SIG-M5 treated with dmso at 0.1 percent for 504 hours (cell line): Measurements from ENCODE around the gene ORMDL3.
"Not testable (repeated sequence)": the region's sequence is repeated elsewhere in the genome, so short reads cannot be mapped to it uniquely, and the experiment has no call there.

ENCODE experiments used
- DNase-seq: peaks from one replicate; lab custom pipeline; 2025; ENCODE audit not compliant: unreplicated experiment; lab: John Stamatoyannopoulos, UW

ORMDL3 gene

DNA sequence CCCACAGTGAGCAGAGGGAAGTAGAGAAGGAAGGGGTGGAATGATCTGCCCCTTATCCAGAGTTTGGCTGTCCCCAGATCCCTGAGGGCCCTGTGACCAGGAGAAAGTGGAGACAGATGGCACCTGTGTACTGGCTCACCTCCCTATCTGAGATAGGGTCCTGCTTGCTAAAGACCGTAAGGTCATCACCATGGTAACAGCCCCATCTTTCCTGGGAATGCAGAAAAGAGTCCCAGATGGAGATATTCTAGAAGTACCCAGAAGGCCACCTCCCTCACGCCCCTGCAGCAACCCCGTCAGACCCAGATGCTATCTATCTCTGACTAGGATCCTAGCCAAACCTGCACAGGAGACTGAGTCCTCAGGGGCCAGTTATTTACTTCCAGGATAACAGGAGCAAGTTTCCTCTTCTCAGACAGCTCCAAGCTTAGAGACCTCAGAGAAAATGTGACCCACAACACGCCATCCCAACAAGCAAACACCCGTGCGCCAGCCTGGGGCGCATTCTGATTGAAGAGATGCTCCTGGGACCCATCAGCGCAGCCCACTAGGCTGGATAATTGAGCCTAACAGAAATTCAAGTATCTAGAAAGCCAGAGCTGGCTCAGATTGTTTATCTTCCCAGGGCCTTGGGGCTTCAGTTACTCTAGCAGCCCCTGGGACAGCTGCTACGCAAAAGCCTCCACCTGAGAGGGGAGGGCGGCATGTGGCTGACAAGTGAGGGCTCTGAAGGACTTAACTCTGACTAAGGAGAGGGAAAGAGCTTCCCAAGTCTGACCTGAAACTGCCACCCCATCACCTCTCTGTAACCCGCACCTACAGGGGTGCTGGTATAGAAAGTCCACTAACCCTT, 1.9 kb downstream of the ORMDL3 start:
- no peak for DNase-seq

DNA sequence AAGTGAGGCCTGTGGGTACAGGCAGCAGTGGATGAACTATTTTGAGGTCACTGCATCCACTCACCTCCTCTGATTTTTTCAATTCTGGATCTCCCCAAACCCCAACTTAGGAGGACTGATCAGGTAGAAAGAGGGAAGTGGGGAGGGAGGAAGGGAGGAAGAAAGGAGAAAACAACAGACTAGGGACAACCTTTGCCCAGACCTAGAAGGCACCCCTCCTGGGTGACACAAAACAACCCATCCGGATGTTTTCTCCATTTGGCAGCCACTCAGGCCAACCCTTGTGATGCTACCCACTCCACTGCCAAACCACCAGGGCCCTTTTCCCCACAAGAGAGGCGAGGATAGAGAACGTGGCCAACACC, 2.7 kb downstream of the ORMDL3 start:
- no peak for DNase-seq

DNA sequence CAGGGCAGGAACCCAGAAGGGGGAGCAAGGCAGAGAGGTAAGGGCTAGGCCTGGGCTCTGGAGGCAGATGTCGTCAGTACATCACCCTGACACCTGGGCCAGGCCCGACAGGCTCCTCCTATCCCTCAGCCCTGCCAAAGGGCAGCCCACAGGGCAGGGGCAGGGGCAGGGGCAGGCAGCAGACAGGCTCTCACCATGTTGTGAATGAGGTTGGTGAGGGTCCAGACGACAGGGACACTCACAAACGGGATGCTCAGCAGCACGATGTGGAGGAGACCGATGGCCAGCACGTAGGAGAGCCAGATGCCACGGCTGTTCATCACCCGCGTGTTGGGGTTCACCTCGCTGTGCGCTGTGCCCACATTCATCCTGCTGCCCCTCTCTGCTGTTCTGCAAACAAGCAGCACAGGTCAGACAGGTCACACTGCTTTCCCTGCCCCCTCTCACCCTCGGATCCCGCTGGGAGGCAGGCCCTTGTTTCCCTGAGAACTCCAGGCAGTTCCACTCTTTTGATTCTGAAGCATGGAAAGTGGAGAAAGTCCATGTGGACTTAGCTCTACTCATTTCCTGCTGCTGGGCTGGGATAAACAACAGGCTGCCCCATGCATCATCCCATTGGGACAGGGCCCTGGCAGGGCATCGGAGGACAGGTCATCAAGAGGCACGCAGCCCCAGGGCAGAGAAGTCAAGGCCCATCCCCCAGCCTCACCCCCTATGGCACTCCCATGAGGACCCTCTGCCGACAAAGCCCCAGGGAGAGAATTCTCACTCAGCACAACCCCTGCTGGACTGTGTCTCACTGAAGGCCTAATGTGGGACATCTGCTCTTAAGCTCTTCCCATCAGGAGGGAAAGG, 3.3 kb downstream of the ORMDL3 start:
- no peak for DNase-seq

DNA sequence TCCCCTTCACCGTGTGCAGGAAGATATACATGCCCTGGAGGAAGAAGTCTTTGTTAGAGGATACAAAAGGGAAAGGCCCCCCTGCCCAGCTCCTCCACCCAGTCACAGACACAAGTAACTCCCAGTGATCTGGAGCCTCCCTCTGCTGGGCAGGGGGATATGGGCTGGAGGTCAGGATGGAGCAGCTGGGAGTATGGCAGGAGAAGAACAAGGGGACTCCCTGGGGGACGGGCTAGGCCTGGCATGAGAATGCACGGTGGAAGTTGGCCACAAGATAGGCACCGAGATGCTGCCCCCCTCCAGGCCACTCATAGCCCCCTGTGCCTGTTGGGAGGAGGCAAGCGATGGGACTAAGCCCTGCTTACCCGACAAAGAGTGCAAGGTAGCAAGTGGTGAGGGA, 4.2 kb downstream of the ORMDL3 start:
- DNase-seq = no peak

DNA sequence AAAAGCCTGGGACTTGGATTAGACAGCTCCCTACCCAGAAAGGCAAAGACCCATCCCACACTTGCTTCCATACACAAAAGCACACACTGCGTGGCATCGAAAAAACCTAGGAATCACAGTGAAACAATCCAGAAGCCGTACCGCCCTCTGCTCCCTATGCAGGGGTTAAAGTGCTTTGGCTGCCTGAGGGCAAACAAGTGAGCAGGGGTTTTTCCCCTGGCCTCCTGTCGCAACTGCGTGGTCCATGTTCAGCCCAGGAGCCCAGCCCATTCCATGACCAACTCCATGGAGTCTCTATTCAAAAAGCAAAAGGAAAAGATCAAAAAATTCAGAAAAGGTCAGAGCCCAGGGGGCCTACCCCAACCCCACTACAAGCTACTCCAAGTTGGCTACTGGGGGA, 5.4 kb downstream of the ORMDL3 start:
- no peak for DNase-seq

DNA sequence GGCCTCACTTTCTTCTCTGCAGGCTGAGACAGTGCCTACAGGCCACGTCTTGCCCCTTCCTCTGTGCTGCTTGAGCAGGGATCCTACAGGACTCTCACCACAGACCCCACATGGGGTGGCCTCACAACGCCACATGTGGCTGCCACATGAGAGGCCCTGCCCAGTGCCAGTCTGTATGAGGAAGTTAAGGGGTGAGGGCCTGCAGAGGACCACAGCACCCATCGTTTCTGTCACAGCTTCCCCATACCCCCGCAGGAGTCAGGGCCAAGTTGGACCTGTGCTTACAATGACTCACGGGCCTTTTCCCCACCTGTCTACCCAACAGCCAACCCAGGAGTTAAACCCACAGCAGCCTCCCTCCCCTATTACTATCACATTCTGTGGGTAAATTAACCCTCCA, 6.1 kb downstream of the ORMDL3 start:
- DNase-seq = no peak

DNA sequence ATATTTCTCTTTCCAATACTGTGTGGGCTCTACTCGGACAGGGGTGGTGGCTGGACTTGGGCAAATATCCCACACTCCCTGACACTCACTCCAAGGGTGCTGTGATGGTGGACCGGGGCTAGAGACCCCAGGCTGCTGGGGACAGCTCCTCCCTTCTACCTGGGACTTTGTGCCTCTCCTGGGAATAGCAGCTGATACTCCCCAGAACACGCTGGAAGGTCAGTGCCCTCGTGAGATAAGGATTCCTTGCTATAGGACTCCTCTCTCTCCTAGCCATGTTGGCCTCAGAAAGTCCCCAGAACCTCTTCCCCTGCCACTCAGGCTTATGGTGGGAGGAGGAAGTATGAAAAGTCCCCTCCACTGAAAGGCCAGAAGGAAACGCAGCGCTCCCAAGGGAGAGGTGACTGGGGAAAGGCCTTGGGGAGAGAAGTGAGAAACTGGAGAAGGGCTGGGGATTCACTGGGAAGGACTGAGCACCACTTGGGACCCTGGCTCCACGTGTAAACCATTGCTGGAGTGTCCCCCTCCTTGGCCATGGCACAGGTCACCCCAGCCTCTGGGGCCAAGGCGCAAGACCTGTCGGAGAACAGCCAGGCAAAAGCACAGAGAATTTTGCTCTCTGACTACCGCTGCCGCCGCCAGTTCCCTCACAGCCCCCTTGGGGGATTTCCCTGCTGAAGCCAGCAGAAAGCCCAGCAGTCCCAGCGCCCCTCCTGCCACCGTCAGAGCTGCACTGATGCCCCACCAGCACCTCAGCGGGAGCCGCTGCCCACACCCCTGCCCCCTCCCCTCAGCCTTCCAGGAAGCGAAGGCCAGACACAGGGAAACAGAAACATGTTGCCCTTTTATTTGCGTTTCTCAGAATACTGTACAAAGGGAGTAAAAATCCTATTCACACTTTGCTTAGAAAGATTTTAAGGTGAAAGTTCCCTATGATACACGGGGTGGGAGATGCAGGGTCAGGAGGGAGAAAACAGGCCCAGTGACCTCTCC, 6.9 kb downstream of the ORMDL3 start:
- DNase-seq = no peak

DNA sequence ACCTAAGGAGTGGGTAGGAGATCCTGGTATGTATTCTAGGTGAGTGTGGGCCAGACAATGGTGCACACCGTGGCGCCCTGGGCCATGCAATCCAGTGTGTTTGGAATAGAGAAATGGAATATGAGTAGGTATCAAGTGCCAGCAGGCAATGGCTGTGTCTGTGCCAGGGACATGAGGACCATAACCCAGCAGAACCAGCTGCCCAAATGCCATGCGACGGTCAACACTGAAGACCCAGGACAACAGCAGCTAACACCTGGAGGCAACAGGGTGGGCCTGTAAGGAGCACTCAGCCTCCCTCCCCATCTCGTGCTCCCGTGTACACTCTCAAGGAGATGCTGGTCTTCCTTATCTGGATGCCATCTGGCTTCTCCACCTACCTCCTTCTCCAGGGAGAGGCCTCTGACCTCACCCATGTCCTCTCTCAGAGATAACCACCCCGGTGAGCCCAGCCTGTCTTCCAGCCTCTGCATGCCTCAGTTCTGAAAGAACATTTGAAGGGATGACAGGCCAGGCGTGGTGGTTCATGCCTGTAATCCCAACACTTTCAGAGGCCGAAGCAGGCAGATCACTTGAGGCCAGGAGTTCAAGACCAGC, 8.2 kb downstream of the ORMDL3 start:
- no peak for DNase-seq

DNA sequence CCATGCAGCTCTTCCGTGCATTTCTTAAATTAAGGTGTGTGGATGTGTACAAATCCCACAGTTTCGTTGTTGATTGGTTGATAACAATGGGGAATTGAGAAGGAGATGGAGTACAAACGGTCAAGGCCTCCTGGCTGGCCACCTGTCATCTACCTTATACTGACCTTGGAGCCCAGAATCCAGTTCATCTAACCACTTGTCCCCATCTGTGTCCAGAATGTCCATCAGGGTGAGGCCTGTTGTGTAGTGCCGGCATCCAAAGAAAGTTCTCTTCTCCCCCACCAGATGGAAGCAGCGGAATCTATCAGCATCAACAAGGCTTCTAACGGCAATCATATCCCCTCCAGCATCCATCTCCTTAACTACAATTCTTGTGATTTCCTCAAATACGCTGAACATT, 10.5 kb downstream of the ORMDL3 start:
- DNase-seq = no peak

DNA sequence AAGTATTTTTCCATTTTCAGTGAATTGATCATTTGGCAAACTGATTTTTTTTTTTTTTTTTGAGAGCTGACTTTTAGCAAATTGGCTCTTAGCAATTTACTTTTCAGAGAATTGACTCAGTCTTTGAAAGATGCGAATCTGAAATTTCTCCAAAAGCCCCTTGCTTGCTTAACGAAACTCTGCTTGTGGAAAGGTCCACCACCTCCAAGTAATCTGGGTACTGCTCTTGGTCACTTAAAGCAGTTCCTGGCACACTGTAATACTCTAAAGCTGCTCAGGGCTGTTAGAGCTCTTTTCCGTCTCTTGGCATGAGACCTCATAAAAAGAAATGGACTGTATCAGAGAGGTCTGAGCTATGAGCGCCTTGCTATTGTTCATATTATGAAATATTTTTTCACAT, 11.8 kb downstream of the ORMDL3 start:
- DNase-seq = no peak

DNA sequence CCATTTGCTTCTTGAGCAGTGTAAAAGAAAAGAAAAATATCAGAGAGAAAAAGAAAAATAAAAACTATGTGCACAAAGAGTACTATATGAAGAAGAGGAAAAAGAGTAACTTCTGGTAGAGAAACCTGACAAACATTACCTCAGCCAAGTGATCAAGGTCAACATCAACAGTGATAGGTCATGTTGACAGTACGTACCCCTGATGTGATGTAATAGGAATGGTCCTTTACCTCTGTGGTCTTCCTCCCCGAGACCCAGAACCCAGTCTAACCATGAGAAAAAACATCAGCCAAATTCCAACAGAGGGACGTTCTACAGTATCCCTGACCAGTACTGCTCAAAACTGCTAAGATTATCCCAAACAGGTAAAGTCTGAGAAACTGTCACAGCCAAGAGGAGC, 13.4 kb downstream of the ORMDL3 start:
- no peak for DNase-seq

DNA sequence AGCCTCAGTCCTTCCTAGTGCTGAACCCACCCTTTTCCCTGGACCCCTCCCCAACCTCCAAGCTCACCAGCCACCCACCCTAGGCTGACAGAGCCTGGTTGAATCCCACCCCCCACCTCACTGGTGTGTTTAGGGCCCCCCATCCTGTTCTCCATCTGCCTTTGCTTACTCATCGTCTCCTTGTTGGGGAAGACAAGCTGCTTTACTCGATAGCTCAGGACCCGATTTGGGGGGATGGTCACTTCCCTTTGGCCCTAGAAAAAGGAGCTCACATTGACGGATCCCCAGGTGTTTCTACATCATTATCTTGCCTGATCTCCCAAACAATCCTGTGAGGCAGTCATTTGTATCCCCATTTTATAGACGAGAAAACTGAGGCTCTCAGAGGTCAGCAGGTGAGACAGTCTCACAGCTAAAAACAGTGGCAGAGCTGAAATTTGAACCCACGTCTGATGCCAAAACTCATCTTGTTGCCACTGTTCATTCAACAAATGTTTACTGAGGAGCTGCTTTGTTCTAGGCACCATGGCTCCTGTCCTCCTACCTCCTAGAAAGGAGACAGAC, 18.5 kb downstream of the ORMDL3 start:
- no peak for DNase-seq

DNA sequence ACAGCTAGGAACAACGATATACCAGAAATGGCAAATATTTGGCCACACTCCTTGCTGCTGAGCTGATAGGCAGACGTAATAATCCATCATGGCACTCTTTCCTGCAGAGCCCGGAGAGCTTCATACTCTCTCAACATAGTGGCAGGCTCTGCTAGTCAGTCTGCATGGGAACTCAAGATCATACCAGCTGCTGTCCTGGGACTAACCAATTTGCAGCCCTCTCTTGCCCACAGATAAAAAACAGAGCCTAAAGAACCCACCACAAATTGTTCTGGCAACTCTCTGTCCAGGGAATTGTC, 22.5 kb downstream of the ORMDL3 start:
- DNase-seq = no peak

DNA sequence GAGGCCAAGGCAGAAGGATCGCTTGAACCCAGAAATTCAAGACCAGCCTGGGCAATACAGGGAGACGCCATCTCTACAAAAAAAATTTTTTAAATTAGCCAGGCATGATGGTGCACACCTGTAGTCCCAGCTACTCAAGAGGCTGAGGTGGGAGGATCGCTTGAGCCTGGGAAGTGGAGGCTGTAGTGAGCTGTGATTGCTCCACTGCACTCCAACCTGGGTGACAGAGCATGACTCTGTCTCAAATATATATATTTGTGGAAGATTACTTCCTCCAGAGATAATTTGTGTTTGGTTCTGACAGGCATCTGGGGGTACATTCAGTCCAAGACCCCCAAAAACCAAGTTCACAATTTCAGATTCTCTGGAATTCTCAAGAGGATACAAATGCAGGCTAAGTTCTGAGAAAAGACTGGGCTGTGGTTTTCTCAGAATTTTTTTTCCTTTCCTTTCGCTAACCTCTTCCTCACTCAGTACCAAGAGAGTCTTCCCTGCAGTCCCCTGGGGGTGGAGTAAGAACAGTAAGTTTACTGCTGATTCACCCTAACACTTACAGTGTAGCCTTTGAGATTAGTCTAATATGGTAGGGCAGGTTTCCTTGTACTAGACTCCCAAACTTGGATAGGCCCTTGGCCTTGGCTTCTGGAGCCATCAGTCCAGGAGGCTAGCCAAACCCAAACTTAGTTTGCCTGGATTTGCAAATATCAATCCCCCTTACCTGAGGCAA, 24.1 kb downstream of the ORMDL3 start:
- no peak for DNase-seq

DNA sequence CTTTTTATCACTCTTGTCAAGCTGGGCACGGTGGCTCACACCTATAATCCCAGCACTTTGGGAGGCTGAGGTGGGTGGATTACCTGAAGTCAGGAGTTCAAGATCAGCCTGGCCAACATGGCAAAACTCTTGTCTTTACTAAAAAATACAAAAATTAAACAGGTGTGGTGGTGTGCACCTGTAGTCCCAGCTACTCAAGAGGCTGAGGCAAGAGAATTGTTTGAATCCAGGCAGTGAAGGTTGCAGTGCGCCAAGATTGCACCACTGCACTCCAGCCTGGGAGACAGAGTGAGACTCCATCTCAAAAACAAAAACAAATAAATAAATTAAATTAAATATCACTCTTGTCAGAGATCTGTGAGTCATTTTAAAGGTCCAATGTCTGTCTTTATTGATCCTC, 25.4 kb downstream of the ORMDL3 start:
- DNase-seq = not testable (repeated sequence)

DNA sequence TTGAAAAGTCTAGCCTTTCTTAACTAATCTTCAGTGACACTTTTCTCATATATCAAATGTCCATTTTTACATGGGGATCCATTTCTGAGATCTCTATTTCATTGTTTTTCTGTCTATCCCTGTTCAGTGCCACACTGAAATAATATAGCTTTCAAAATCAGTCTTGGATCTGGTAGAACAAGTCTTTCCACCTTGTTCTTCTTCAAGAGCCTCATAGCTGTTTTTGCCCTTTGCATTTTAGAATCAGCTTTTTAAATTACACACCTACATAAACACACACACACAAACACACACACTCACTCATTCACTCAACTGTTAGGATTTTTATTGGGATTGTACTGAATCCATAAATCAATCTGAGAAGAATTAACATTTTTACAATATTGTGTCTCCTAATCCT, 28.2 kb downstream of the ORMDL3 start:
- DNase-seq = no peak

DNA sequence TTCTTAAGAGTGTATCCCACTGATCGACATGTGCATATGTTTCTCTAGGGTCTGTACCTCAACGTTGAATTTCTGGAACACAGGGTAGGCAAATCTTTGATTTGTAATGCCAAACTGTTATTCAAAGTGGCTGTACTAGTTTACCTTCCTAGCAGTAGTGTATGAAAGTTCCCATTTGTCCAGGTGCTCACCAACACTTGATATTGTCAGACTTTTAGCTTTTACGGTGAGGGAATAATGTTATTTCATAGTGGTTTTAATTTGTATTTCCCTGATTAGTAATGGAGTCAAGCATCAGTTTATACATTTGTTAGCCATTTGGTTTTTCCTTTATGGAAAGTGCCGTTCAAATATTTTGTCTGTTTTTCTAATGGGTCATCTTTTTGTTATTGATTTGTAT, 29.3 kb downstream of the ORMDL3 start:
- DNase-seq = no peak

DNA sequence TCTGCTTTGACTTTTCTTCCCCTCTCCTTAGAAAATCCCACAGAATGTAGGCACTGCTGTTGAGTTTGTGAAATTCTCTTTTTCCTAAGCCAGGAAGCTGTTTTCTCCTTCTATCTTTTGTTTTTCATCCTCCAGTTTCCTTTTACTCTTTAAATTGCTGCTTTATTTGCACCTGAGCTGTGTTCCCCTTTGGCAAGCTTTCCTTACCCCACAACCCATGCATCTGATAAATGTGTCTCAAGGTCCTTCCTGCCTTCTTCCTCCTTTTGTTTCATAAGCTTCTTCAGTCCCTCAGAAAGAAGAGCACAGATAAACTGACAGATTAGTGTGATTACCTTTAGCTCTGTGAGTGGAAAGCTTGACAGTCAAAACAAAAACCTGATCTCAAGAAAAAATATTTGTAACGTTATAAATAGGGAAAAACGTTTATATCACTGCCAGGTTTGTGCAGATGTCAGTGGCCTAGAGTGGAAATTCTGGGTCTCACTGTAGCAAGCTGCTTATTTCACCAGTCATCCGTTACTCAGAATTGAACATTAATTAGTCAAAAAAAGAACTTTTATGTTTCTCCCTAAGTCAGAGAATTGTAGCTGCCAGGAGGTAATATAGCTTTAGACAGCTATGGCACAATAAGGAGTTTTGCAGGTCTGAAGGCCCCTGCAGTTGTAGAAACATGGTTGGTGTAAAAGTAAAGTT, 32.6 kb downstream of the ORMDL3 start:
- peak; percentile 16 for DNase-seq

DNA sequence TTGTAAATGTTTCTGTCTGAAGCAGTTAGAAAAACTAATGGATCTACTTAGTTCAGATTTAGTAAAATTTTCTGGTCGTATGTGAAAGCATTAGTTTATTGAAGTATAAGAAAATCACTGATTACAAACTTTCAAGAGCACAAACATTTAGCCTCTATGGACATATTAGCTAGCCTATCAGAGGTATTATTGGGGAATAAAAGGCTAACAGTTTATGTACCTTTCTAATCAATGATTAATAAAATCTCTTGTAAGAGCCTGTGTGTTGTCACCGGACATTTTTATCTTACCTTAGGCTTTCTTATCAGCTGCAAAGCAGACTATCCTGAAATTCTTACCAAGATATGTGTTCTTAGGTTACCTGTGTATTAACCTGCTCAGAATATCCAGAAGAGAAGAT, 38.2 kb downstream of the ORMDL3 start:
- no peak for DNase-seq
